ENCODE data around the gene EIF3J. TPM values are rescaled to one million over a fixed set of nuclear protein-coding genes. Genes with fewer than 3 reads are reported as not detected.
A peak's percentile ranks its signal among the peaks of the same experiment; 100 is the strongest.

EIF3J gene
- total RNA-seq, 3 donors from 2014 or later (not counting 1 experiment from before 2014, with no cell fraction given) = 53.1 to 75.7 (median 72.4) TPM

GRCh38 chr15:44501768-44502366 is 35.1 kb upstream of the EIF3J start:
- Mint-ChIP-seq H3K36me3 (no peaks in the 10 kb centered on the region), H3K4me3 (no peak overlapping the region), H3K4me1 (peaks cover 4 to 9% of the 10 kb centered on the region in 2 donors), H3K9me3 (no peaks in the 10 kb centered on the region), H3K27ac (peak overlapping the region; percentile 28 to 74), H3K27me3 (ENCODE audit: low read depth in 2 of 2) (no peaks in the 10 kb centered on the region)
- Histone ChIP-seq H3K27me3 (ENCODE audit: control insufficient read depth, insufficient read depth, low read length) (no peaks in the 10 kb centered on the region), H3K9me3 (ENCODE audit: control insufficient read depth, insufficient read depth, low read length) (no peaks in the 10 kb centered on the region), H3K36me3 (ENCODE audit: control insufficient read depth, insufficient read depth, low read length) (peaks cover 29% of the 10 kb centered on the region), H3K27ac (ENCODE audit: low read length) (no peak overlapping the region), H3K4me3 (ENCODE audit: low read length) (no peak overlapping the region), H3K4me1 (ENCODE audit: control insufficient read depth, insufficient read depth, low read length) (no peaks in the 10 kb centered on the region)
- peak; percentile 70 for TF ChIP-seq CTCF (IDR thresholded peaks at IDR 0.05)
- intact Hi-C loops (cut with micrococcal nuclease) = no loop called here
- peak in 1 of 2 donors; percentile 60 for DNase-seq
- ATAC-seq = peak; percentile 68 to 75 (median 68)
- 71% methylated on average over 1 of the region's 3 CpGs for WGBS (ENCODE audit: insufficient coverage)

- DNase-seq = no peak
- no peak for ATAC-seq
- peaks cover 30% of the 10 kb centered on the region for H3K36me3 ChIP-seq (ENCODE audit: control insufficient read depth, insufficient read depth, low read length)
- no peaks in the 10 kb centered on the region for H3K9me3 ChIP-seq (ENCODE audit: control insufficient read depth, insufficient read depth, low read length)
- H3K36me3 Mint-ChIP-seq = no peaks in the 10 kb centered on the region
- H3K4me1 ChIP-seq (ENCODE audit: control insufficient read depth, insufficient read depth, low read length) = no peaks in the 10 kb centered on the region
- H3K27me3 Mint-ChIP-seq (ENCODE audit: low read depth in 2 of 2) = no peaks in the 10 kb centered on the region
- intact Hi-C loops (cut with micrococcal nuclease) = no loop called here
- H3K27ac Mint-ChIP-seq = no peak overlapping the region
- no peaks in the 10 kb centered on the region for H3K4me1 Mint-ChIP-seq
- H3K4me3 Mint-ChIP-seq = no peak overlapping the region
- no peak overlapping the region for H3K4me3 ChIP-seq (ENCODE audit: low read length)
- H3K9me3 Mint-ChIP-seq = no peaks in the 10 kb centered on the region
- no peak overlapping the region for H3K27ac ChIP-seq (ENCODE audit: low read length)
- TF ChIP-seq CTCF (IDR thresholded peaks at IDR 0.05) = no peak
- H3K27me3 ChIP-seq (ENCODE audit: control insufficient read depth, insufficient read depth, low read length) = no peaks in the 10 kb centered on the region
These were observed 20.5 kb upstream of the EIF3J start for GRCh38 chr15:44516436-44516835.

GRCh38 chr15:44519537-44519936 is 17.4 kb upstream of the EIF3J start:
- no peaks in the 10 kb centered on the region for H3K27me3 ChIP-seq (ENCODE audit: control insufficient read depth, insufficient read depth, low read length)
- Mint-ChIP-seq H3K4me3 (no peak overlapping the region), H3K27me3 (ENCODE audit: low read depth in 2 of 2) (no peaks in the 10 kb centered on the region), H3K27ac (peak overlapping the region in 1 of 2 donors; percentile 19), H3K36me3 (no peaks in the 10 kb centered on the region), H3K9me3 (no peaks in the 10 kb centered on the region), H3K4me1 (no peaks in the 10 kb centered on the region)
- H3K4me1 ChIP-seq (ENCODE audit: control insufficient read depth, insufficient read depth, low read length) = no peaks in the 10 kb centered on the region
- WGBS (ENCODE audit: insufficient coverage) = 98% methylated on average over 5 of the region's 6 CpGs
- ATAC-seq (no peak), DNase-seq (no peak)
- intact Hi-C loops (cut with micrococcal nuclease) = no loop called here
- H3K9me3 ChIP-seq (ENCODE audit: control insufficient read depth, insufficient read depth, low read length) = no peaks in the 10 kb centered on the region
- no peak overlapping the region for H3K4me3 ChIP-seq (ENCODE audit: low read length)
- no peak overlapping the region for H3K27ac ChIP-seq (ENCODE audit: low read length)
- no peak for TF ChIP-seq CTCF (IDR thresholded peaks at IDR 0.05)
- peaks cover 40% of the 10 kb centered on the region for H3K36me3 ChIP-seq (ENCODE audit: control insufficient read depth, insufficient read depth, low read length)

GRCh38 chr15:44525018-44525417 is 11.9 kb upstream of the EIF3J start:
- TF ChIP-seq CTCF (IDR thresholded peaks at IDR 0.05) = no peak
- DNase-seq = no peak
- H3K4me3 Mint-ChIP-seq = no peak overlapping the region

More at GRCh38 chr15:44525018-44525417, 11.9 kb upstream of the EIF3J start:
- ATAC-seq = no peak
- Histone ChIP-seq H3K9me3 (ENCODE audit: control insufficient read depth, insufficient read depth, low read length) (no peaks in the 10 kb centered on the region), H3K4me3 (ENCODE audit: low read length) (no peak overlapping the region), H3K27ac (ENCODE audit: low read length) (no peak overlapping the region), H3K4me1 (ENCODE audit: control insufficient read depth, insufficient read depth, low read length) (no peaks in the 10 kb centered on the region), H3K27me3 (ENCODE audit: control insufficient read depth, insufficient read depth, low read length) (no peaks in the 10 kb centered on the region), H3K36me3 (ENCODE audit: control insufficient read depth, insufficient read depth, low read length) (peaks cover 33% of the 10 kb centered on the region)
- Mint-ChIP-seq H3K27ac (peak overlapping the region in 1 of 2 donors; percentile 48), H3K4me1 (peaks cover 0 to 4% of the 10 kb centered on the region in 2 donors), H3K9me3 (no peaks in the 10 kb centered on the region), H3K27me3 (ENCODE audit: low read depth in 2 of 2) (no peaks in the 10 kb centered on the region), H3K36me3 (no peaks in the 10 kb centered on the region)
- WGBS (ENCODE audit: insufficient coverage) = 100% methylated on average over 1 of the region's 1 CpG
- intact Hi-C loops (cut with micrococcal nuclease) = no loop called here
